Activated CD8-positive, alpha-beta memory T cell treated with anti-CD3 and anti-CD28 coated beads for 24 hours (primary cell): ENCODE results near the gene RNF220.

ENCODE experiments used
- DNase-seq: peaks from one replicate; pipeline ENCODE4 v3.0.0-alpha.2; 2020

RNF220 gene

GRCh38 chr1:44524655-44525500, 119.8 kb downstream of the RNF220 start:
- DNase-seq = no peak

- DNase-seq = no peak
Observed at GRCh38 chr1:44526295-44527073, 121.4 kb downstream of the RNF220 start.

GRCh38 chr1:44531785-44532566, 126.9 kb downstream of the RNF220 start:
- no peak for DNase-seq

GRCh38 chr1:44532567-44532944, 127.5 kb downstream of the RNF220 start:
- DNase-seq = no peak

- no peak for DNase-seq
Observed at GRCh38 chr1:44534771-44535170, 129.7 kb downstream of the RNF220 start.

GRCh38 chr1:44536357-44537209, 131.5 kb downstream of the RNF220 start:
- no peak for DNase-seq

- no peak for DNase-seq
Observed at GRCh38 chr1:44537538-44537937, 132.5 kb downstream of the RNF220 start.

GRCh38 chr1:44537956-44538355, 132.9 kb downstream of the RNF220 start:
- no peak for DNase-seq

GRCh38 chr1:44539991-44540730, 135.1 kb downstream of the RNF220 start:
- DNase-seq = no peak

- no peak for DNase-seq
Observed at GRCh38 chr1:44542420-44543063, 137.5 kb downstream of the RNF220 start.

- DNase-seq = no peak
Observed at GRCh38 chr1:44543064-44543744, 138.1 kb downstream of the RNF220 start.

- DNase-seq = no peak
Observed at GRCh38 chr1:44543786-44544185, 138.7 kb downstream of the RNF220 start.

GRCh38 chr1:44544960-44545359, 139.9 kb downstream of the RNF220 start:
- DNase-seq = no peak

- DNase-seq = no peak
Observed at GRCh38 chr1:44545961-44546360, 140.9 kb downstream of the RNF220 start.

- DNase-seq = no peak
Observed at GRCh38 chr1:44546403-44547053, 141.5 kb downstream of the RNF220 start.

- DNase-seq = no peak
Observed at GRCh38 chr1:44547361-44547760, 142.3 kb downstream of the RNF220 start.

GRCh38 chr1:44547837-44548236, 142.8 kb downstream of the RNF220 start:
- DNase-seq = no peak

GRCh38 chr1:44549510-44549909, 144.5 kb downstream of the RNF220 start:
- DNase-seq = no peak

GRCh38 chr1:44553127-44553758, 148.2 kb downstream of the RNF220 start:
- no peak for DNase-seq
